Duodenal mucosa (tissue), 2 donors: ENCODE measurements around the gene MRPL34.
A peak's percentile ranks its signal among the peaks of the same experiment; 100 is the strongest.

Experiments
- H3K27ac ChIP-seq: one replicate; pipeline ENCODE4 v1.7.0; 2013; ENCODE audit warnings: low read depth, low read length
- H3K27me3 ChIP-seq, 2 donors: one replicate each; pipeline ENCODE4 v1.7.0; 2013; ENCODE audit warnings: low read length in 2 of 2, control low read depth in 1 of 2; ENCODE audit not compliant: insufficient read depth in 2 of 2, control insufficient read depth in 1 of 2
- H3K36me3 ChIP-seq, 2 donors: one replicate each; pipeline ENCODE4 v1.7.0; 2013; ENCODE audit warnings: low read length in 2 of 2, control low read depth in 1 of 2; ENCODE audit not compliant: insufficient read depth in 2 of 2, control insufficient read depth in 1 of 2
- H3K4me1 ChIP-seq, 2 donors: one replicate each; pipeline ENCODE4 v1.7.0; 2013; ENCODE audit warnings: low read length in 2 of 2, control low read depth in 1 of 2; ENCODE audit not compliant: insufficient read depth in 2 of 2, control insufficient read depth in 1 of 2
- H3K4me3 ChIP-seq, 2 donors: one replicate each; pipeline ENCODE4 v1.7.0; 2013; ENCODE audit warnings: low read length in 2 of 2, low read depth in 1 of 2
- H3K9ac ChIP-seq, 2 donors: one replicate each; pipeline ENCODE4 v1.7.0; 2013; ENCODE audit warnings: low read length in 2 of 2, low read depth in 1 of 2
- H3K9me3 ChIP-seq, 2 donors: one replicate each; pipeline ENCODE4 v1.7.0; 2013; ENCODE audit warnings: low read length in 2 of 2, control low read depth in 1 of 2; ENCODE audit not compliant: control insufficient read depth in 1 of 2

The MRPL34 gene

GRCh38 chr19:17300992-17301619 lies 4.6 kb upstream of the MRPL34 start:
- Histone ChIP-seq H3K9ac (no peak overlapping the region), H3K27ac (no peak overlapping the region), H3K4me1 (peaks cover 16 to 23% of the 10 kb centered on the region in 2 donors)

GRCh38 chr19:17302391-17303166 lies 3.1 kb upstream of the MRPL34 start:
- Histone ChIP-seq H3K27me3 (no peaks in the 10 kb centered on the region), H3K9ac (peak overlapping the region in 1 of 2 donors; percentile 51), H3K36me3 (no peaks in the 10 kb centered on the region), H3K4me3 (peak overlapping the region; percentile 61 to 62), H3K9me3 (peaks cover 3% of the 10 kb centered on the region in 2 donors), H3K4me1 (peaks cover 16 to 30% of the 10 kb centered on the region in 2 donors), H3K27ac (no peak overlapping the region)

More at GRCh38 chr19:17300992-17301619, 4.6 kb upstream of the MRPL34 start:
- Histone ChIP-seq H3K9me3 (peaks cover 3% of the 10 kb centered on the region in 2 donors), H3K36me3 (no peaks in the 10 kb centered on the region), H3K27me3 (no peaks in the 10 kb centered on the region), H3K4me3 (no peak overlapping the region)

GRCh38 chr19:17303167-17303939 lies 2.3 kb upstream of the MRPL34 start, which contains the start of gene ABHD8:
TSS of gene ABHD8 (minus strand) at chr19:17303425. CDS start at chr19:17301616, 1,809 bp downstream.
- H3K36me3 ChIP-seq: no peaks in the 10 kb centered on the region
- H3K4me3 ChIP-seq: peak within 1 kb of the TSS; percentile 61 to 62
- H3K9me3 ChIP-seq: peaks cover 0 to under 1% of the 10 kb centered on the region in 2 donors
- no peaks in the 10 kb centered on the region for H3K27me3 ChIP-seq
- H3K27ac ChIP-seq: no peak within 1 kb of the TSS
- H3K4me1 ChIP-seq: peaks cover 16 to 30% of the 10 kb centered on the region in 2 donors
- H3K9ac ChIP-seq: peak within 1 kb of the TSS in 1 of 2 donors; percentile 51

GRCh38 chr19:17303940-17304267 lies 1.8 kb upstream of the MRPL34 start:
- Histone ChIP-seq H3K27me3 (no peaks in the 10 kb centered on the region), H3K9ac (no peak overlapping the region), H3K9me3 (no peaks in the 10 kb centered on the region), H3K4me3 (peak overlapping the region; percentile 61 to 62), H3K27ac (no peak overlapping the region), H3K36me3 (no peaks in the 10 kb centered on the region), H3K4me1 (peaks cover 16 to 30% of the 10 kb centered on the region in 2 donors)

GRCh38 chr19:17304386-17305215 lies 1.1 kb upstream of the MRPL34 start:
- Histone ChIP-seq H3K4me1 (peaks cover 16 to 30% of the 10 kb centered on the region in 2 donors), H3K9ac (no peak overlapping the region), H3K27me3 (no peaks in the 10 kb centered on the region), H3K9me3 (no peaks in the 10 kb centered on the region), H3K4me3 (peak overlapping the region in 1 of 2 donors; percentile 10), H3K27ac (no peak overlapping the region), H3K36me3 (no peaks in the 10 kb centered on the region)

GRCh38 chr19:17305216-17305516 lies 506 bp upstream of the MRPL34 start:
- Histone ChIP-seq H3K4me1 (peaks cover 18 to 34% of the 10 kb centered on the region in 2 donors), H3K27me3 (no peaks in the 10 kb centered on the region), H3K9me3 (no peaks in the 10 kb centered on the region), H3K9ac (no peak overlapping the region), H3K4me3 (peak overlapping the region; percentile 10 to 91), H3K27ac (peak overlapping the region; percentile 95), H3K36me3 (no peaks in the 10 kb centered on the region)

- Histone ChIP-seq H3K9me3 (no peaks in the 10 kb centered on the region), H3K27ac (peak overlapping the region; percentile 95), H3K4me1 (peaks cover 24 to 41% of the 10 kb centered on the region in 2 donors), H3K4me3 (peak overlapping the region; percentile 74 to 91), H3K36me3 (peaks cover 0 to under 1% of the 10 kb centered on the region in 2 donors), H3K27me3 (no peaks in the 10 kb centered on the region), H3K9ac (peak overlapping the region; percentile 85 to 96)
These were observed 628 bp downstream of the MRPL34 start for GRCh38 chr19:17306285-17306714.

- H3K4me1 ChIP-seq: peaks cover 24 to 35% of the 10 kb centered on the region in 2 donors
- H3K27ac ChIP-seq: no peak overlapping the region
- H3K27me3 ChIP-seq: no peaks in the 10 kb centered on the region
These were observed 2.3 kb downstream of the MRPL34 start for GRCh38 chr19:17307876-17308377.

GRCh38 chr19:17309198-17309964 lies 3.7 kb downstream of the MRPL34 start, which contains the start of gene DDA1:
TSS of gene DDA1 (plus strand) at chr19:17309563. CDS start at chr19:17309655, 92 bp downstream.
- Histone ChIP-seq H3K4me3 (peak within 1 kb of the TSS; percentile 91 to 98), H3K36me3 (peaks cover 9 to 19% of the 10 kb centered on the region in 2 donors), H3K27me3 (no peaks in the 10 kb centered on the region), H3K4me1 (peaks cover 16 to 25% of the 10 kb centered on the region in 2 donors), H3K9me3 (no peaks in the 10 kb centered on the region), H3K27ac (peak within 1 kb of the TSS; percentile 36), H3K9ac (peak within 1 kb of the TSS; percentile 79 to 90)

More at GRCh38 chr19:17307876-17308377, 2.3 kb downstream of the MRPL34 start:
- Histone ChIP-seq H3K9me3 (no peaks in the 10 kb centered on the region), H3K4me3 (no peak overlapping the region), H3K36me3 (peaks cover 2 to 10% of the 10 kb centered on the region in 2 donors), H3K9ac (no peak overlapping the region)
